ENCODE results near the gene TSGA10IP. TPM values are rescaled to one million over a fixed set of nuclear protein-coding genes. Genes with fewer than 3 reads are reported as not detected.

Gene TSGA10IP
- total RNA-seq, 1 donor = not detected

GRCh38 chr11:65900125-65900898, 45.0 kb upstream of the TSGA10IP start, which contains the start of gene FOSL1:
Gene FOSL1 (minus strand): TSS chr11:65900388. CDS start chr11:65900339, 49 bp downstream.
- H3K79me2 ChIP-seq (ENCODE audit: insufficient read depth, low read length) = peaks cover 52% of the 10 kb centered on the region
- H2AFZ ChIP-seq (ENCODE audit: low read length) = no peak within 1 kb of the TSS
- peaks cover 26% of the 10 kb centered on the region for H3K36me3 ChIP-seq (ENCODE audit: insufficient read depth, low read length)
- peak within 1 kb of the TSS; percentile 95 for H3K27ac ChIP-seq (ENCODE audit: low read depth, low read length)
- H3K4me3 ChIP-seq (ENCODE audit: insufficient read depth, low read length) = peak within 1 kb of the TSS; percentile 95
- no peaks in the 10 kb centered on the region for H3K9me3 ChIP-seq (ENCODE audit: low read depth, low read length)
- H3K4me1 ChIP-seq (ENCODE audit: insufficient read depth, low read length) = peaks cover 63% of the 10 kb centered on the region
- H4K20me1 ChIP-seq (ENCODE audit: insufficient read depth, low read length) = peaks cover 21% of the 10 kb centered on the region
- H3K4me2 ChIP-seq (ENCODE audit: insufficient read depth, low read length) = peak within 1 kb of the TSS; percentile 81
- TF ChIP-seq CTCF (IDR thresholded peaks at IDR 0.05; ENCODE audit: extremely low read depth, low read depth, low read length) = no peak
- H3K27me3 ChIP-seq (ENCODE audit: insufficient read depth, low read length) = no peaks in the 10 kb centered on the region
- DNase-seq (ENCODE audit: insufficient read length, low spot score, missing footprints) = peak; percentile 98

GRCh38 chr11:65900899-65901180, 44.4 kb upstream of the TSGA10IP start:
- TF ChIP-seq CTCF (IDR thresholded peaks at IDR 0.05; ENCODE audit: extremely low read depth, low read depth, low read length) = no peak
- peak overlapping the region; percentile 95 for H3K27ac ChIP-seq (ENCODE audit: low read depth, low read length)
- peaks cover 47% of the 10 kb centered on the region for H3K79me2 ChIP-seq (ENCODE audit: insufficient read depth, low read length)
- no peaks in the 10 kb centered on the region for H3K9me3 ChIP-seq (ENCODE audit: low read depth, low read length)
- H3K27me3 ChIP-seq (ENCODE audit: insufficient read depth, low read length) = no peaks in the 10 kb centered on the region
- DNase-seq (ENCODE audit: insufficient read length, low spot score, missing footprints) = no peak
- H3K4me2 ChIP-seq (ENCODE audit: insufficient read depth, low read length) = peak overlapping the region; percentile 81
- peak overlapping the region; percentile 95 for H3K4me3 ChIP-seq (ENCODE audit: insufficient read depth, low read length)
- H2AFZ ChIP-seq (ENCODE audit: low read length) = no peak overlapping the region
- peaks cover 57% of the 10 kb centered on the region for H3K4me1 ChIP-seq (ENCODE audit: insufficient read depth, low read length)
- peaks cover 21% of the 10 kb centered on the region for H3K36me3 ChIP-seq (ENCODE audit: insufficient read depth, low read length)
- peaks cover 16% of the 10 kb centered on the region for H4K20me1 ChIP-seq (ENCODE audit: insufficient read depth, low read length)

GRCh38 chr11:65903068-65903481, 42.2 kb upstream of the TSGA10IP start:
- peaks cover 24% of the 10 kb centered on the region for H3K79me2 ChIP-seq (ENCODE audit: insufficient read depth, low read length)
- peak; percentile 94 for DNase-seq (ENCODE audit: insufficient read length, low spot score, missing footprints)
- peaks cover 5% of the 10 kb centered on the region for H3K36me3 ChIP-seq (ENCODE audit: insufficient read depth, low read length)
- peak overlapping the region; percentile 45 for H3K4me2 ChIP-seq (ENCODE audit: insufficient read depth, low read length)
- no peaks in the 10 kb centered on the region for H4K20me1 ChIP-seq (ENCODE audit: insufficient read depth, low read length)
- H3K9me3 ChIP-seq (ENCODE audit: low read depth, low read length) = no peaks in the 10 kb centered on the region
- peak overlapping the region; percentile 85 for H3K27ac ChIP-seq (ENCODE audit: low read depth, low read length)
- peak overlapping the region; percentile 14 for H3K4me3 ChIP-seq (ENCODE audit: insufficient read depth, low read length)
- no peaks in the 10 kb centered on the region for H3K27me3 ChIP-seq (ENCODE audit: insufficient read depth, low read length)
- no peak overlapping the region for H2AFZ ChIP-seq (ENCODE audit: low read length)
- no peak for TF ChIP-seq CTCF (IDR thresholded peaks at IDR 0.05; ENCODE audit: extremely low read depth, low read depth, low read length)
- peaks cover 48% of the 10 kb centered on the region for H3K4me1 ChIP-seq (ENCODE audit: insufficient read depth, low read length)

GRCh38 chr11:65903715-65904114, 41.6 kb upstream of the TSGA10IP start:
- H3K9me3 ChIP-seq (ENCODE audit: low read depth, low read length) = no peaks in the 10 kb centered on the region
- H3K79me2 ChIP-seq (ENCODE audit: insufficient read depth, low read length) = peaks cover 18% of the 10 kb centered on the region
- no peak overlapping the region for H3K4me3 ChIP-seq (ENCODE audit: insufficient read depth, low read length)
- H3K27me3 ChIP-seq (ENCODE audit: insufficient read depth, low read length) = no peaks in the 10 kb centered on the region
- no peaks in the 10 kb centered on the region for H4K20me1 ChIP-seq (ENCODE audit: insufficient read depth, low read length)
- peaks cover 42% of the 10 kb centered on the region for H3K4me1 ChIP-seq (ENCODE audit: insufficient read depth, low read length)
- H3K27ac ChIP-seq (ENCODE audit: low read depth, low read length) = peak overlapping the region; percentile 85
- no peak for DNase-seq (ENCODE audit: insufficient read length, low spot score, missing footprints)
- no peaks in the 10 kb centered on the region for H3K36me3 ChIP-seq (ENCODE audit: insufficient read depth, low read length)
- no peak overlapping the region for H2AFZ ChIP-seq (ENCODE audit: low read length)
- H3K4me2 ChIP-seq (ENCODE audit: insufficient read depth, low read length) = peak overlapping the region; percentile 8
- no peak for TF ChIP-seq CTCF (IDR thresholded peaks at IDR 0.05; ENCODE audit: extremely low read depth, low read depth, low read length)

Data from osteoblast (primary cell).